ENCODE results near the gene CTRB1.

DNA sequence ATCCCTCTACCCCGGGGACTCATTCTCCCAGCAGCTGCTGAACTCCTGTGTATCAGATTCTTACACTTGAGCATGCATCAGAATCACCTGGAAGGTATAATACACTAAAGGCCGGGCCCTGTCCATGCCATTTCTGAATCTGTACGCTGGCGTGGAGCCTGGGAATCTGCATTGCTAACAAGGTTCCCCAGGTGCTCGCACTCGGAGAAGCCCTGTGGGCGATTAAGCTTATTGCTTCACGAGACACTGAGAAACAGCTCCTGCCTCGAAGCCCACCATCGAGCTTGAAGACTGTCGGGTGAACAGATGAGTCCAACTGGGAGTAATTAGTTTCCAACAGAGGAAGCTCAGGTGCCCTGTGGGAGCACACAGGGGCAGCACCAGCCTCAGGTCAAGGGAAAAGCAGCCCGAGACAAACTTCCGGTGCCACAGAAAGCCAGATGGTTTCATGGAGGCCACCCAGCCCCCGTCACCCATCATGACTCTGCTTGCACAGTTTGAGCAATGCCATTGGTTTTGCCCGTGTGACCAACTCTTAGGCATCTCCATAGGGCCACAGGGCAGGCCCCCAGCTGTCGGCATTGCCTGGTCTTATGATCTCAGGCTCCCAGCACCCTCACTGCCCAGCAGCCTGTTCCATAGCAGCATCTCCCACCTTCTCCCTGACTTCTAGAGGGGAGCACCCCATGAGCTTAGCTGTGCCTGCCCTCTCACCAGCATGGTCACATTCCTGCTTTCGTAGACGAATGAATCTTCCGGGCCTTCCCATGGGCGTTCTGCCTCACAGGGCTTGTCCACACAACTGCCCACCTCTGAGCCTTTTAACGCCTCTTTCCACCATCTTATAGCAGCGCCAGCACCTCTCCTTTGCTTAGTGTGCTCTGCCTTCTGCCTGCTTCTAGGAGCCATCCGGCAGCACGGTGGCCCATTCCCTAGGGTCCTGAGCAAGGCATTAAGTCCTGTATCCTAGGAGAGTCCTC, 22.7 kb upstream of the CTRB1 start:
- TF ChIP-seq, protein P1, sequence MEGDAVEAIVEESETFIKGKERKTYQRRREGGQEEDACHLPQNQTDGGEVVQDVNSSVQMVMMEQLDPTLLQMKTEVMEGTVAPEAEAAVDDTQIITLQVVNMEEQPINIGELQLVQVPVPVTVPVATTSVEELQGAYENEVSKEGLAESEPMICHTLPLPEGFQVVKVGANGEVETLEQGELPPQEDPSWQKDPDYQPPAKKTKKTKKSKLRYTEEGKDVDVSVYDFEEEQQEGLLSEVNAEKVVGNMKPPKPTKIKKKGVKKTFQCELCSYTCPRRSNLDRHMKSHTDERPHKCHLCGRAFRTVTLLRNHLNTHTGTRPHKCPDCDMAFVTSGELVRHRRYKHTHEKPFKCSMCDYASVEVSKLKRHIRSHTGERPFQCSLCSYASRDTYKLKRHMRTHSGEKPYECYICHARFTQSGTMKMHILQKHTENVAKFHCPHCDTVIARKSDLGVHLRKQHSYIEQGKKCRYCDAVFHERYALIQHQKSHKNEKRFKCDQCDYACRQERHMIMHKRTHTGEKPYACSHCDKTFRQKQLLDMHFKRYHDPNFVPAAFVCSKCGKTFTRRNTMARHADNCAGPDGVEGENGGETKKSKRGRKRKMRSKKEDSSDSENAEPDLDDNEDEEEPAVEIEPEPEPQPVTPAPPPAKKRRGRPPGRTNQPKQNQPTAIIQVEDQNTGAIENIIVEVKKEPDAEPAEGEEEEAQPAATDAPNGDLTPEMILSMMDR (IDR thresholded peaks at IDR 0.05; ENCODE audit: low read length): no peak
- no peak for TF ChIP-seq EZH2 (IDR thresholded peaks at IDR 0.05; ENCODE audit: borderline replicate concordance, low read length)
